GM18868 (cell line): ENCODE measurements around the gene FRS3.

Experiments used
- ATAC-seq: cut with Tn5 transposase; IDR thresholded peaks from one replicate; pipeline ENCODE4 v1.9.1; 2021; ENCODE audit warnings: mild to moderate bottlenecking, moderate library complexity; ENCODE audit not compliant: unreplicated experiment

The FRS3 gene

DNA sequence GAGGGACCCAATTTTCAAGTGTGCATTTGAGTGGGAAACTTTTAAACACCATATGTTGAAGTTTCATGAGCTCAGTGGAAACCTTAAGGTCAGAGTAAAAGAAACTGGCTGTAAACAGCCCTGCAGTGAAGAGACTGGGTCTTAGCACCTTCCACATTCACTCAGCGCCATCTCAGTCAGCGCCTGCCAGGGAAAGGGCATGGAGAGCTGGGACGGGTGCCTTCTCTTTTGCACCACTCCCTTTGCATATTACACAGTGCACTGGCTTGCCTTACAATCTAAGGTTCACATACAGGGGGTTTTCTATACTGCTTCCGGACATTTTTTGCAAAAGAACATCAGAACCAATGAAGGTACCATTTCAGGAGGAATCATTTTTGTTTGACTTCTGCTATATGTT, 12.3 kb upstream of the FRS3 start:
- ATAC-seq: no peak

DNA sequence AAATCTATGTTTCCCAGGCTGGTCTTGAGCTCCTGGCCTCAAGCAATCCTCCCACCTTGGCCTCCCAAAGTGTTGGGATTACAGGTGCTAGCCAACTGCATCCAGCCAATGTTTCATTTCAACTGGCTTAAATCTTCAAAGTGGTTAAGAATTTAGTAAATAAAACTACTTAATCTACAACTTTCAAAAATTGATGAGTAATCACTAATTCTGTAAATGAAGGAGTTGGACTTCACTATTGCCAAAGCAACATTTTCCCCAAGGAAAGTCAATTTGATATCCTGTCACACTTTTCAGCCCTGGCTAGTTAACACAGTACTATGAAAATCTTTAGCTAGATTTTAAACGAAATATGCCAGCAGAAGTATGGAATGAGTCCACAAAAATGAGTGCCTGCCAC, 11.6 kb upstream of the FRS3 start:
- ATAC-seq: no peak

DNA sequence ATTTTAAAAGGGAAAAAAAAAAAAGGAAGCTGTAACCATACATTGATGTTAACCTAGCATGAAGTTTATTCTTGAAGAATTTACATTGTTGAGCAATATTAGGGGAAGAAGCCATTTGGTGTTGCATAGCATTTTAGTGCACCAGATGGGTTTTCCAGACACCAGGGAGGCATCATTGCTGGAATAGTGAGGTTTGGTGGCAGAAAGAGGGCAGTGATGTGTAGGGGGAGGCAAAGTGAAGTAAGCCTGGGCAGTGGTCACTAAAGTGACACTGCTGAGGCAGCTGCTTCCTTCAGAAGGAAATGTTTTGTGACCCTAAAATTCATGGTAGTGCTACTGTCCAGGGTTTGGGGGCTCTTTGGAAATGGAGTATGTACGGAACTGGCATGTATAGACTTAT, 10.3 kb upstream of the FRS3 start:
- ATAC-seq: no peak

DNA sequence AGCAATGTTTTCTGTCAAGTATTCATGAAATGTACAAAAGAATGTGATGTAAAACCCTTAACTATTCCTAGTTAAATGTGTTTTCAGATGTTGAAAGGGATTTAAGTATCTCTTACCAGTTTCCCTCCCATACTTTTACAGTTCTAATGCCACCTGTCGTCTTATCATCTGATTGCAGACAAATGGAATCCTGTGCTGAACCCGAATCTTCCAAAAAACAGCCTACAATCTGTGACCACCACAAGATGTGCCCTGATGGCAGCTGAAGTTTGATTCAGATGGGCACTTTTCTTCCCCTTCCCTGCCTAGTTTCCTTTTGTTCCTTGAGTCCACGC, 9.7 kb upstream of the FRS3 start:
- no peak for ATAC-seq

DNA sequence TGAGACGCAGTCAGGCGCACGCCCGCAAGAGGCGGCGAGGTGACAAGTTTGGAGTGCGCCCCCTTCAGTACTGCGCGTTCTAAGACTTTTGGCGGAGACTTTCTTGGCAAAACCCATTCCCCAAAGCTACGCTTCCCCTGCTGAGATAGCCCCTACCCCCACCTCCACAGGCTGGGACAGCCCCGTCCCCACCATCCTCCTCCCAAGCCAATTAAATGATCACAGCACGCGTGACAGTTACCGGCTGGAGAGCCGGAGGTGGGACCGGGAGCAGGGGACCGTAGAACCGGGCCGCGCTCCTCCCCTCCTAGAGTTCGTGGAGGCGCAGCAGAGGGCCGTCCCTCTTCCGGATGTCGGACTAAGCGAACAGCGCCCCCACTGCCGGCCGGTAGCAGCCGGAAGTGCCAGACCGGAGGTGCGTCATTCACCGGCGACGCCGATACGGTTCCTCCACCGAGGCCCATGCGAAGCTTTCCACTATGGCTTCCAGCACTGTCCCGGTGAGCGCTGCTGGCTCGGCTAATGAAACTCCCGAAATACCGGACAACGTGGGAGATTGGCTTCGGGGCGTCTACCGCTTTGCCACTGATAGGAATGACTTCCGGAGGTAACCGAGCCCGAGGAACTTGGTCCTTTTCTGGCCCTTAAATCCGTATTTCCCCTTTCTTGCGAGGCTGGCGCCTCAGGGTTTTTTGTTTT, 7.7 kb upstream of the FRS3 start, which contains the start of gene TOMM6:
TOMM6 (plus strand) TSS at position 476 of the 699 bp plus-strand sequence; CDS start at position 480, 4 bp downstream.
- ATAC-seq: peak; percentile 83

DNA sequence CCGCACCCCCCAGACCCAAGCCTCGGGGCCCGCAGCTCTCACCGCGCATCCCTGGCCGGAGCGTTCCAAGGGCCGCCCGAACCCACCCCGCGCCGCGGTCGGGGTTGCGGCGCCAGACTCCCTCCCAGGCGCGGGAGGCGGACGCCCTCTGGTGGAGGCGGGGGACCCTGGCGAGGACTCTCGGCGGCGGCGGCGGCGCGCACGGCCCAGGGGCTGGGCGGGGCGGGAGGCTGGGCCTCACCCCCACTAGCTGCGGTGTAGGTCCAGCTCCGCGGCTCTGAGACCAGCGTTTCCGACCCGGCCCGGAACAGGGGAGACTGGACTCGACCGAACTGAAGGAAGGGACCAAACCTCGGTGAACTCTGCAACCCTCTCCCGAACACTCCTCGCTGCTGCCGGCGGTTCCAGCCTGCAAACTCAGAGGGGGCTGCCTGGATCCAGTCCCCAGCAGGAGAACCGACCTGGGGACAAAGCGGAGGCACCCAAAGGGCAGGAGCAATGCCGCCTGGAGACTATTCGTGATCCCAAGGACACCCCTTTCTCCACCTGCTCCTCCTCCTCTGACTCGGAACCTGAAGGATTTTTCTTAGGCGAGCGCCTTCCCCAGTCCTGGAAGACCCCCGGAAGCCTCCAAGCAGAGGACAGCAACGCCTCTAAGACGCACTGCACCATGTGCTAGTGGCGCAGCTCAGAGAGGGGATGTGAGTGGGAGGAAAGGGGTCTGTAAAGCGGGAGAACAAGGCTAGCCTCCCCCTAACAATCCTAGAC, 6.9 kb upstream of the FRS3 start:
- ATAC-seq: peak; percentile 51

DNA sequence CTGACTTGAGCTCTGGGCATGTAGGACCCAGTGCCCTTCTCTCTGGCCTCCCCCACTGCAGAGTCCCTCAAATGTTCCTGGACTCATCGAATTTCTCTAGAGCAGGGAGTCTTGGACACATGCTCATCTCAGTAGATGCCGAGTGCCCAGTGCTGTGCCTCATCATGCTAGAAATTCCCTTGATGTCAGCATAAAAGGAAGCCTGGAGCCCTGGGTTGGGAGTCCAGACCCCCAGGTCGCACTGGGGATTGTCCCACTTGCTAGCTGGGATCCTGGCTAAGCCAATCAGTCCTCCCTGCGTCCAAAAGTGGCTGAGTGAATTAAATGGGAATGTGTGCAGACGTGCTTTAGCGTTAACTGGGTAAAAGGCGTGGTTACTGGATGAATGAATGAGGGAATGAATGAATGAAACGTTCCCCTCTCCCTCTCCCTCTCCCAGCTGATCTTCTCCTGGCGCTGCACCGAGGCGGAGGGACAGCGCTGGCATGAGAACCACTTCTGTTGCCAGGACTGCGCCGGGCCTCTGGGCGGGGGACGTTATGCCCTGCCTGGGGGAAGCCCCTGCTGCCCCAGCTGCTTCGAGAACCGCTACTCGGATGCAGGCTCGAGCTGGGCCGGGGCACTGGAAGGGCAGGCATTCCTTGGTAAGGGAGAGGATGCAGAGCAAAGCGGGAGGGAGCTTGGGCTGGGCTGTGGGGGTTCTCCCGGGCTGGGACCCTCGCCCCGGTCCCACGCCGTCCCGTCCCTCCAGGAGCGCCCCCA, 6.2 kb upstream of the FRS3 start:
- no peak for ATAC-seq

DNA sequence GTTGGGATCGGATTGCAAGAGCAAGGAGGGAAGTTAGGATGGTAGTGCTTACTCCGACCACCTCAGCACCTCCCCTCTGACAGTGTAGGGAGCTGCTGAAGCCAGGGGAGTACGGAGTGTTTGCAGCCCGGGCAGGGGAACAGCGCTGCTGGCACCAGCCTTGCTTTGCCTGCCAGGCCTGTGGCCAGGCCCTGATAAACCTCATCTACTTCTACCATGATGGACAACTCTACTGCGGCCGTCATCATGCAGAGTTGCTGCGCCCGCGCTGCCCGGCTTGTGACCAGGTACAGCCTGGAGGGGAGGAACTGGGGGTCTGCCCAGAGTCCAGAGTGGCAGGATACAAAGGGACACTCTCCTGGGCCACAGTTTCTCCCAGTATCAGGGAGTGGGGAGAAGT, 5.6 kb upstream of the FRS3 start:
- ATAC-seq: no peak

DNA sequence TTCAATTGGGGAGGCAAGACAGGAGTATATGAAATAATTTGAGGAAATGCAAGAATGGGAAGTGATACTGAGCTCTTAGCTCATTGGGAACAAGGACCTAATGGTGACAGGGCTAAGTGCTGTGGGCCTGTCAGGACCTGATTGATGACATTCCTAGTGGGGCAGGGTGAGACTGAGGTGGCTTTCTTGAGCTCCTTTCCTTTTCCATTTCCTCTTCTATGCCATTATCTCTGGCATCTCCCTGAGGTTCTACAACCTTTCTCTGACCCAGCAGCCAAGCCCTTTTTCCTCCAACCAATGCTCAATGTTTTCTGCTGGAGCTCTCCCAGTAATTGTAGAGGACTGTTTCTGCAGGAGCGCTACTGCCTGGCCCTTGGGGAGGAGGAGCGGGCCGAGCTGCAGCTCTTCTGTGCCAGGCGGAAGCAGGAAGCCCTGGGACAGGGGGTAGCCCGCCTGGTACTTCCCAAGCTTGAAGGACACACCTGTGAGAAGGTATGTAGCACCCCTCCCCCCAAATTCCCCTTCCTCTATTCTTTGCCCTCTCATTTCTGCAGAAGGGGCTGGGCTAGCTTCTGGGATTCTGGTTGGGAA, 5.0 kb upstream of the FRS3 start:
- no peak for ATAC-seq

DNA sequence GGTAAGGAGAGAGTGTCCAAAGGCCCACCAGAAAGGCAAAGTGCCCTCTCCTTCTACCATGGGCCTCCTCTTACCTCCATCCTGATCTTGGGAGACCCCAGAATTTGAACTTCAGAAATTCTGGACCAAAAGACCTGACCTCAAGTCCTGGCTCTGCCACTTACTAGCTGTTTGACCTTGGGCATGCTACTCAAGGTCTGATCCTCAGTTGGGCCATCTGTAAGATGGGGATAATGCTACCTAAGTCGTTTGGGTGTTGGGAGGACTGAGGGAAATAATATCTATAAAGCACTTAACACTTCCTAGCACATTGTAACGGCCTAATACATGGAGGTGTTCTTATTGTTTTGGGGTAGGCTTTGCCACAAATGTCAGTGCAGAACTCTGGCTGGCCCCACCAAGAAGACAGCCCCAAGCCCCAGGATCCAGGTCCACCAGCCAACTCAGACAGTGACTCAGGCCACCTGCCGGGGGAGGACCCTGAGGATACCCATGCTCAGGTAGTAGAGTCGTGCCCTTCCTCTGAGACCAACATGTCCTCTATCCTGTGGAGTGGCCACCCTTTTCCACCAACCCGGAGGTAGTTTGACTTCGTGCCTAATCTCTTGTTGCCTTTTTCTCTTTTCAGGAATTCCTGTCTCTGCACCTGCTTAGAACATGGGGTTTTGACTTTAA, 3.5 kb upstream of the FRS3 start:
- no peak for ATAC-seq

DNA sequence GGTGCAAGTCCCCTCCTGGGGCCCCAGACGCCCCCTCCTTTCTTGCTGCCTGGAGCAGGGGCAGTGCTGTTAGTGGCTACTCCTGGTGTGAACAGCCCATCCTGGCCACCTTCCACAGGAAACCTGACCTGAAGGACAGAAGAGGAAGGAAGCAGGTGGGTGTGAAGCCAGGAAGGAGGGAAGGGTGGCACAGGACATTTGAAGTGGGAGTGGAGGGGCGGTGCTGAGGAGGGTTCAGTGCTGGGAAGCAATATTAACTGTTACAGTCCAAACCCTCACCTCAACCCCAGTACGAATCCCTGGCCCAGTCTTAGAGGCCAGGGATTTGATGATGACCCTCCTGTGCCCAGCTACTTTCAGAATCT, 1.6 kb upstream of the FRS3 start:
- no peak for ATAC-seq

DNA sequence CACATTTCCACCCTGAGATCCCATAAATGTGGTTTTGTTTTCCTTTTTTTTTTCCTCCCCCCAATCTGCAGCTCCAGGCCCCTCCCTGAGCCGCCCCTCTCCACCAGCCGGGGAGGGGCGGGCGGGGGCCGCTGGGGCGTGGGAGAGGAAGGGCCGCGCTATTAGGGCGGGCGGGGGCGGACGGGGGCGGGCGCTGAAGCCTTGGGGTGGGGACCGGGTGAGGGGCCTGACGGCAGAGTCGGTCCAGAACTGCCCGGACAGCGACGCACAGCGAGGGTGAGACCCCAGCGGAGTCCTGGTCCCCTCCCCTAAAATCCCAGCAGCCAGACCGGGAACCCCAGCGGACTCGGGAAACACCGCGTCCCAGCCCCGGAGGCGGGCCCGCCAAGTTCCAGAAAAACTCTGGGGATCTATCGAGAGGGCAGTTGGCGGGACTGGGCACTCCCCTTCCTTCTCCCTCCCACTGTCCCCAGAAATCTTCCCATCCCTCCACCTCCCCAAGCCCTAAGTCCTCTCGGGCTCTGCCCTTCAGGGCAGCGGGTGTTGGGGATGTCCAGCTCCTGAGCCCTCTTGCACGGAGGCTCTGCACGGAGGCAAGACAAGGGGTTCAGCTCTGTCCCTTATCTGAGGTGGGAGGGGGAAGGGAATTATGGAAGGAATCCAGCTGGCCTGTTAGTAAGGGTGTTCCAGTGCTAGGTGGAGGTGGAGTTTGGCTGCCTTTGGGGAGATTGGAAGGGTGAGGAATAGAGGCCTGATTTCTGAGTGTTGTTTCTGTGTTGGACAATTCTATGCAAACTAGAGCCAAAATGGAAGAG, 1.1 kb upstream of the FRS3 start, which contains the start of gene PRICKLE4:
PRICKLE4 (plus strand) TSS at position 232 of the 815 bp plus-strand sequence. CDS start 2,692 bp downstream, outside the sequence.
- ATAC-seq: peak; percentile 4

DNA sequence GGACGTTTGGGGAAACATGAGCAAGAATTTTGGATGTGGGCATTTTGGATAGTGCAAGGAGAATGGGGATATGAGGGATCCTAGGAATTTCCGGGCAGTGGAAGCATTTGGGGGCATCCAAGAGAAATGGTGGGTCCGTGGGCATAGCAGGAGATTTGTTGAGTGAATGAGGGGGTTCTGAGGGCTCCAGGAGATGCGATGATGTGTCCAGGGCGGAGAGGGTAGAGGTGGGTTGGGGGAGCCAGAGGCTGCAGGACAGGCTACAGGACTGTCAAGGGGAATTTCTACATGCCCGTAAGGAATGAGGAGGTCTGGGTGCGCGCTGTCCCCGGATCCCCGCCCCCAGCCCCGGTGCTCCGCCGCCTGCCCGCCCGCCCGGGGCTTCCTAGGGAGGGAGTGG, 364 bp downstream of the FRS3 start:
- peak; percentile 15 for ATAC-seq

DNA sequence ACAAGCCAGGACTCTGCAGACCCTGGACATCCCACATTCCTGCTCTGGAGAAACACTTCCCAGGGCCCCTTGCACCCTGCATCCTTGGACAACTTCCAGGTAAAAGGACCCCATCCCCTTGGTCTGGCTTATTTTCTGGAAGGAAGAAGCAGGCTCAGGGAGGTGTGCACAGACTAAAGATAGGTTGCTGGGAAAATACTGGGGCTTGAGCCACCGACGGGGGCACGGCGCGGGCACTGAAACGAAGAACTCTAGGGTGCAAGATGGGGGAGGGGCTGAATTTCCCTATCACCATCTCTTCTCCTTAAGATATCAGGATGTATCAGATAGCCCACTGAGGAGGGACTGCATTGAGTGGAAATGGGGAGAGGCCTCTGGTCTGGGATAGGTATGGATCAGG, 805 bp downstream of the FRS3 start:
- no peak for ATAC-seq

DNA sequence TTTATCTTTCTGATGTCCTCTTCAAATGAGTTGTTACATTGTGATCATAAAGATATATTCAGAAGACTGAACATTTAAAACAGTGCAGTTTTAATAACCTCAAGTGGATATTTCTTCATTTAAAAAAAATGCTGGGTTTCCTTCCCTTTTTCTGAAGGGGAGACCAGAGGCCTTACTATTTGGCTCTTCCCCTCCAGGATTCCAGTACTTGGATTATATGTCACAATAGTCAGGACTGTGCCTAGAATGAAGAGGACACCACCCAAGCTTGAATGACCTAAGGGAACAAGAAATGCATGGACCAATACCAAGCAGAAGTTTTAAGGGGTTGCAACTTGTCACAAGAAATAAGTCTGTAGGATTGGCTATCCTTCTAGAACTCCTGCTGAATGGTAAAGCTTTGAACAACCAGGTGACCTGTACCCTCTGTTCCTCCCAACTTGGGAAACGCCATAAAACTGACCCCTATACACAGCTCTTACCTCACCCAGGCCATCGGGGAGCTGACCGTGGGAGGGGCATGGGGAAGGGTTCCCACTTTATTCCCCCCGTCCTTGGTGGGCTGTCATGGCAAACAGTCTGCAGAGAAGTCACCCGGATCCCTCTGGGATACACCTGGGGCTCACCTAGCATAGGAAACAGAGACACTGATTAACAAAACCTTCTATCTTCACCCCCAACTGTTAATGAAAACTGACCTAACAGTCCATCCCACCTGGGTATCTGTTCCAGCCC, 2.0 kb downstream of the FRS3 start:
- ATAC-seq: no peak

DNA sequence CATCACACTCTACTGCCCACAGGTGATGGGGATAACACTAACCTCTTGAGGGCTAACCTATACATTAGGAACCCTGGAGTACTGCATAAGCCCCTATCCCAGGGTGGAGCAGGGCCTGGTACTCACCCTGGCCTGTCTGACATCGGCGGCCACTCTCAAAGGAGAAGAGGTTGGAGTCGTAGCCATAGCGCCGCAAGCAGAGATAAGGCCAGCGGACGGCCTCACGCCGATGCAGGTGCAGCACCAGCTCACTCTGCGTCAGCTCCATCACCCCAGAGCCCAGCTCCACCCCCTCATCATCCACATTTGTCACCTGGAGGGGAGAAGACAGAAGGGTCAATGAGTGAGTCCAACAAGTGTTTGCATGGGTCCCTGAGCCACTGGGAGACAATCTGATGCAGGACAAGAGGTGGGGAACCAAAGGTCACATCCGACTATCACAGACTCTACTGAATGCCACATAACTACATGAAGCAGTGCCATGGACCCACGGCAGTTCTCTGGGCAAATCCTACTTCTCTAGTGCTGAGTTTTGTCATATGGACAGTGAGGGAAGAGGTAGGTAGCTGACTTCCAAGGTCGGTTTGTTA, 4.3 kb downstream of the FRS3 start:
- no peak for ATAC-seq

DNA sequence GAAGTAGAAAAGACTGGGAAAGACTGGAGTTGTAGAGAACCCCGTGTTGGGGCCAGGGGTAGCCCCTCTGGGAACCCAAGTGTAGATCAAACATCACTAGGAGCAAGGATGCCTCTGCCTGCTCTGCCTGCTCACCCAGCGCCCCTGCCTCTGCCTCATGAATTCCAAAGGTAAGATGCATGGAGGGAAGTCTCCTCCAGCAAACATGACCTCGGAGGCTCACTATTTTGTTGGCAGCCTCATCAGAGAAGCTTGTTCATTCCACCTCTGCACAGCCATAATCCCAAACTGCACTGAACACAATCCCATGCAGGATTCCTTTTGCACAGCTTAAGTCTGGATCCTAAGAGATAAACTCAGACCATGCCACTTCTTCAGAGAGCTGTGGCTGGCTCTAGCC, 4.9 kb downstream of the FRS3 start:
- ATAC-seq: no peak

DNA sequence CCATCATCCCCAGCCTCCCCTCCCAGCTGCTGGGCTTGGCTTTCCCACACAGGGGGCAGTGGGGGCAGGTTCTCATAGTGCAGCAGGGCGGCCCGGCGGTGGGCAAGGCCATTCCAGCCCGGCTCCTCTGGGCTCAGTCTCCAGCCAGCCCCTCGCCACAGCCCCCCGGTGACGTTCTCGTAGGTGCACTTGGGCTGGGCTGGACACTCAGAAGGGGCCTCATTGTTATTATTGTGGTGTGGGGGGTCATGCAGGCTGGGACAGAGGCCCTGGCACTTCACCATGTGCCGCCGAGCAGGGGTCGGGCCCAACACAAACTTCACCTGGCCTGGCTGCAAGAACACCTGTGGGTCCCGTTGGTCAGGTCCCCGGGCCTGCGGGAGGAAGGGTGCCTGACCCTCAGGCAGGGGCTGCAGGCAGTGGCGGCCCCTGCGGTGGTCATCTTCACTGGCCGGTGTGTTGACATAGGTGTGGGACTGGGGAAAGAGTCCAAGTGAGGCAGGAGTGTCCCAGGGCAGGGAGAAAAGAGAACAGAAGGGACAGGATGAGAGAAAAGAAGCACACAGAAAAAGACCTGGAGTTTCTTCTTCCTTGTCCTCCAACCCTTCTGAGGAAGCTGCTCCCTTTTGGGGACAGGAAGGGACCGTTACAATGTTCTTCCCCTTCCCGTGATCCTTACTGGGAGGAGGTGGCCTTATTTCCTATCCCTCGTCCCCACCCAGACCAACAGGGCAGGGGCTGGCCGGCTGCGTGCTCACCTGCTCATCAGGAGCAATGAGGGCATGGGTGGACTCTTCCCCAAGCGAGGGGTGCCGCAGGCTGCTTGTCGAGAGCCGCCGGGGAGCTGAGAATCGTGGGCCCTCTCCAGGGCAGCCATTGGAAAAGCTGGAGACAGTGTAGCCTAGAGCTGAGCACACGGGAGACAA, 8.4 kb downstream of the FRS3 start:
- ATAC-seq: no peak
